Measurements from ENCODE around the gene MYO3B.

Gene MYO3B

GRCh38 chr2:170573671-170574070 is 395.7 kb downstream of the MYO3B start:
- TF ChIP-seq, protein P1, sequence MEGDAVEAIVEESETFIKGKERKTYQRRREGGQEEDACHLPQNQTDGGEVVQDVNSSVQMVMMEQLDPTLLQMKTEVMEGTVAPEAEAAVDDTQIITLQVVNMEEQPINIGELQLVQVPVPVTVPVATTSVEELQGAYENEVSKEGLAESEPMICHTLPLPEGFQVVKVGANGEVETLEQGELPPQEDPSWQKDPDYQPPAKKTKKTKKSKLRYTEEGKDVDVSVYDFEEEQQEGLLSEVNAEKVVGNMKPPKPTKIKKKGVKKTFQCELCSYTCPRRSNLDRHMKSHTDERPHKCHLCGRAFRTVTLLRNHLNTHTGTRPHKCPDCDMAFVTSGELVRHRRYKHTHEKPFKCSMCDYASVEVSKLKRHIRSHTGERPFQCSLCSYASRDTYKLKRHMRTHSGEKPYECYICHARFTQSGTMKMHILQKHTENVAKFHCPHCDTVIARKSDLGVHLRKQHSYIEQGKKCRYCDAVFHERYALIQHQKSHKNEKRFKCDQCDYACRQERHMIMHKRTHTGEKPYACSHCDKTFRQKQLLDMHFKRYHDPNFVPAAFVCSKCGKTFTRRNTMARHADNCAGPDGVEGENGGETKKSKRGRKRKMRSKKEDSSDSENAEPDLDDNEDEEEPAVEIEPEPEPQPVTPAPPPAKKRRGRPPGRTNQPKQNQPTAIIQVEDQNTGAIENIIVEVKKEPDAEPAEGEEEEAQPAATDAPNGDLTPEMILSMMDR (IDR thresholded peaks at IDR 0.05): no peak

DNA sequence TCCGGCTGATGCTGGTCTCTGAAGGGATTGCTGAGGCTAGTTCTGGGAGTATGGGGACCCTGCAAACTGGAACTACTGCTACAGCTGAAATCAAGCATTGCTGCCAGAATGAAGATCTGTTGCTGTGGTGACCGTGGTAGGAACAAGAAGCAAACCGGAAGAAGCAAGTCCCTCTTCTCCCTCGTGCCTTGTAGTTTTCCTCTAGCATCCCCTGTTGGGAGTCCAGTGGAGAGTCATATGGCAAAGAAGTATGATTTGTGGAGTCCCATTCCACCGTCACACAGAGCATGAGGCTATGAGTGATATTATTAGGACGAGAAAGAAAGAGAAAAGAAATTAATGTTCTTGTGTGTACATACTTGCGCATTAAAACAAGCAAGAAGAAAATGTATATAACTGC is 398.3 kb downstream of the MYO3B start:
- TF ChIP-seq, protein P1 (IDR thresholded peaks at IDR 0.05): no peak
- Histone ChIP-seq H3K27ac (no peak overlapping the region), H3K4me3 (no peak overlapping the region)
- no peak for DNase-seq (ENCODE audit: low spot score)

More at GRCh38 chr2:170573671-170574070, 395.7 kb downstream of the MYO3B start:
- Histone ChIP-seq H3K27ac (no peak overlapping the region), H3K4me3 (no peak overlapping the region)
- DNase-seq (ENCODE audit: low spot score): no peak

- H3K27ac ChIP-seq: no peak overlapping the region
- TF ChIP-seq, protein P1 (IDR thresholded peaks at IDR 0.05): no peak
- no peak overlapping the region for H3K4me3 ChIP-seq
- DNase-seq (ENCODE audit: low spot score): no peak
Measured at GRCh38 chr2:170577356-170577755, 399.4 kb downstream of the MYO3B start.

- no peak for DNase-seq (ENCODE audit: low spot score)
- no peak overlapping the region for H3K27ac ChIP-seq
- TF ChIP-seq, protein P1 (IDR thresholded peaks at IDR 0.05): no peak
- H3K4me3 ChIP-seq: no peak overlapping the region
Measured at GRCh38 chr2:170578606-170579005, 400.7 kb downstream of the MYO3B start.

DNA sequence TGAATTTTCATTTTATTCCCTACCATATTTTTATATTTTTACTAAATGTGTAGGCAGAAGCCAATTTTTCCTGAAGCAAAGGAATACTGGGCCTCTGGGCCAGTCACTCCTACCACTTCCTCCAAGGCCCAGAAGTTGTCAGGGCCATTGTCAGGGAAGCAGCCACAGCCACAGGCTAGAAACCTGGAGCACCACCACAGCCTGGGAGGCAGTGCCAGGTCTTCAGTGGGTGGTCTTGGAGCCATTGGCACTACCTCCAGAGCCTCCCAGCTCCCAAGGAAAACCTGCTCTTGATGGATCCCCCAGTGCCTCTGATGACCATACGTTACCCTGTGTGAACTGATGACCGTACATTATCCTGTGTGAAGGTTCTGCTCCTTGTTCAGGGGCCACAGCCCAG is 401.6 kb downstream of the MYO3B start:
- Histone ChIP-seq H3K27ac (no peak overlapping the region), H3K4me3 (no peak overlapping the region)
- TF ChIP-seq, protein P1 (IDR thresholded peaks at IDR 0.05): no peak
- DNase-seq (ENCODE audit: low spot score): no peak

DNA sequence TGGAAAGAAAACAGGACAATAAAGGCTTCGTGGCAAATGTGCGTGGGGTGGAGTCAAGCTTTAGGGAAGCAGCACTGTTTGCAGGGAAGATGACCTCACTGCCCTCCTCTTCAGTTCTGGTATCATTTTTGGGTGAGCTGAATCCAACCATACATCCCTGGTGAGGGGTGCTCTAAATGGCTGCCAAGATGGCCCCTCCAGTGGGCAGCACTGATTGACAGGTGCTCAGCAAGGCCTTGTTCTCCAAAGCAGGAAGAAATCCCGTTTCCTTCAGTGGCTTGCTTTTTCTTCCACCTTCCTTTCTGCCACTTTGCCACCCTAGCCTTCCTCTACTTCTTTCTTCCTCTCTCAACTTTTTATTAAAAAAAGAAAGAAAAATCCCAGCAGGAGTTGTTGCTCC is 404.4 kb downstream of the MYO3B start:
- TF ChIP-seq, protein P1 (IDR thresholded peaks at IDR 0.05): no peak
- no peak for DNase-seq (ENCODE audit: low spot score)
- no peak overlapping the region for H3K4me3 ChIP-seq
- no peak overlapping the region for H3K27ac ChIP-seq

- TF ChIP-seq, protein P1 (IDR thresholded peaks at IDR 0.05): no peak
- Histone ChIP-seq H3K27ac (no peak overlapping the region), H3K4me3 (no peak overlapping the region)
- no peak for DNase-seq (ENCODE audit: low spot score)
Measured at GRCh38 chr2:170582751-170583463, 405.0 kb downstream of the MYO3B start.

All from coronary artery (tissue), 2 donors.